Cerebellar cortex (tissue), 1 donor: ENCODE results near the gene SPATC1L.

ENCODE experiments used
- DNase-seq: peaks from one replicate; pipeline ENCODE4 v3.0.0-alpha.2; 2015; ENCODE audit warnings: low spot score

SPATC1L gene

DNA sequence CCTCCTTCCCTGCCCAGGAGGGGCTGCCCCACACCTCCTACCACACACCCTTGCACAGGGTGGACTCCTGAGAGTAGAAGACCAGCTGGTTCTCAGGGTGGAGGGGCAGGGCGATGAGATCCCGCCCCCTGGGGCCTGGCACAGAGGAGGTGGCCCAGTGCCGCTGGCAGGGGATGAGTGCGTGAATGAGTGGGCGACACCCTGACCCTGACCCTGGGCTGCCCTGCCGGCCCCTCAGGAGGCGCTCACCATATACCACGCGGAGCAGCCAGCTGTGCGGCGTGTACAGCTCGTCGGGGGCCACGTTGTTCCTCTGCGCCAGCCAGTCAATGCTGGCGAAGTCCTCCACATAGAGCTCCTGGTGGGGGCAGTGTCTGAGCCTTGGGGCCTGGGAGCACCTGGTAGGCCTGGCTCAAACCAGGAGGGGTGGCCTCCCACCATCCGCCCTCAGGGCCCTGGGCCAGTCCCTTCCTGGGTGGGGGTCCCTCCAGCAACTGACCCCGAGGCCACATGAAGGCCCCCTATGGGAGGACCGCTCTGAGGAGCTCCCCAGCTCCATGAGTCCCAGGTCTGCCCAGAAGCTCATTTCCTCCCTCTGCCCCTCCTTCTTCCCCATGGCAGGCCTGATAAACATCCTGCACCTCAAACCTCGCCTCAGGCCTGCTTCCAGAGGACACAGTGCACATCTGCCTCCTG lies 31.3 kb upstream of the SPATC1L start:
- DNase-seq: no peak

DNA sequence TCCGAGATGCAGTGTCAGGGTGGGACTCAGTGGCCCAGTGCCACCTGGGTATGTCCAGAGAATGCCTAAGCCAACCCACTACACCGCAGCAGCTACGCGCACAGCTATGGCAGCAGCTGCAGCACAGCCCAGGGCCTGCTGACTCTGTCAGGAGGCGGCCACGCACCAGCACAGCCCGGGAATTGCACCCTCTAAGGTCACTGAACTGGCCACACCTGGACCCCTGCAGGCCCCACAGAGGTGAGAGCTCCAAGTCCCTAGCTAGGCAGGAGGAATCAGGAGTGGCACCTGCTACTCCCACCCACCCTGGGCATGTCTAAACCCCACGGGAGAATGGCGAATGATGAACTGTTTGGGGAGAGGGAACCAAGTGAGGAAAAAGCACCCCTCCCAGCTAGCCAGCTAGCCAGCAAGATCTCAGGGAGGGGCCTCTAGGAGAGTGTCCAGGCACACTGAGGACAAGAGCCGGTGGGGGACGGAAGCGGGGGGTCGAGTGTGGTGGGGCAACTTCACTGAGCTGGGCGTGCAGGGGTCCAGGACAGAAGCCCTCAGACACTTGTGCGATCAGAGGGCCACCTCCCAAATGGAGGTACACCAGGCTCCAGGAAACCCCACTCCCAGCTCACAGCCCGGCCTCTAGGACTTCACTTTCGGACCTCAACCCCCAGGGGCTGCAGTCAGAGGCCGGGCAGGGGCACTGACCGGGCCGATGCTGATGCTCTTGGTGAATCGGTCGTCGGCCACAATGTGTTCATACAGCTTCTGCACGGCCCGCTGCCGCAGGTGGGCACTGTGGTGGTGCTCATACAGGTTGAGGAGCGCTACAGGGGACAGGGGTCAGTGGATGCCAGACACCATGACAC lies 30.4 kb upstream of the SPATC1L start:
- DNase-seq: no peak

DNA sequence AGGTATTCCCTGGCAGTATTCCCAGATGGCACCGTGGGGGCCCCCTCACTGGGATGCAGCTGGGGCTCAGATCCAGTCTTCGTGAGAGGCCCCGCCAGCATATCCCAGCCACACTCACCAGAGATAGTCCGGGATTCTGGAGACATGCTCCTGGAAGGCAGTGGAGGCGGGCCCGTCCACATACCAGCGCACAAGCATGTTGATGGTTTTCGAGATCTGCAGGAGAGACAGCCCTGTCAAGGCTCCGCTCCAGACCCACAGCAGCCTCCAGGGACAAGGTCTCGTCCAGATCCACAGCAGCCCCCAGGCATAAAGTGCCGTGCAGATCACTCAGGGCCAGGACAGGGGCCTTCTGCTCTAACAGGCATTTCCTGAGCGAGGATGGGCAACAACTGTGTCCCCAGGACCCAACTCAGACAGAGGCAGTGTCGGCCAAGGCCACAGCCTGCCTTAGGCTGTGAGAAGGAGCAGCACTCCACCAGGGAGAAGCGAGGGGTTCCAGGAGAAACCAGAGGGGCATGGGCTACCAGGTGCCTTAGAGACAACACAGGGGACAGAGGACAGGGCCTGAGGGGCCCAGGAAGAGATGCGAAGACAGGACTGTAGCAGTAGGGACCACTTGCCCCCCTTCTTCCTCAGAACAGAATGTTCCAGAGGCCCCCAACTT lies 29.5 kb upstream of the SPATC1L start:
- DNase-seq: peak; percentile 14

DNA sequence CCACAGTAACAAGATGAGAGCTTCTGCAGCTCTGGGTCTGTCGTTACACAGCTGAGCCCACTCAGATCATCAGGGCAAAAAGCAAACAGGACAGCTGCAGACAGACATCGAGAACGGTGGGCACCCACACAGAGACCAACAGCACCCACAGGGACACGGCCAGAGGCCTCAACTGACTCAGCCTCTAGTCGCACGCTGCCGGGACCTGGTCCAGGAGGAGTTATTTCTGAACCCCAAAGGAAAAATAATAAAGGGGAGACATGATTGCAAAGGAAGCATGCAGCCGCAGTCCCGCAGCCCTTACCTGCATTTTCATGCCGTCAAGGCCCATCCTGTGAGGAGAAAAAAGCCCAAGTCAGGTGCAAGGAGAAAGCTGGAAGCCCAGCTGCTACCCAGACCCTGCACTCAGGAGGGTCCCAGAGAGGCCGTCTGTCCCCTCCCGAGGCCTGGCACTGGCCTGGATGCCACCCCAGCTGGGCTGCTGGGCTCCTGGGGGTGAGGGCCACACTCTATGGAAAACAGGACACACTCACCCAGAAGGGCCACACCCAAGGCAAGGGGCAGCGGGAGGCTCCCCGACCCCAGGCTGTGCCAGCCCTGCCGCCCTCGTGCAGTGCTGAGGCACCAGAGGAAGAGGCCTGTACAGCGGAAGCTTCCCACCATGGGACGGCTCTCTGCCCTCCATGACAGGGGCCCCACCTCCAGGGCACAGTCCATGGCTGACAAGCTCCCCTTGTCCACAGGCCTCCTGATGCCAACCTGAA lies 28.6 kb upstream of the SPATC1L start:
- DNase-seq: no peak

DNA sequence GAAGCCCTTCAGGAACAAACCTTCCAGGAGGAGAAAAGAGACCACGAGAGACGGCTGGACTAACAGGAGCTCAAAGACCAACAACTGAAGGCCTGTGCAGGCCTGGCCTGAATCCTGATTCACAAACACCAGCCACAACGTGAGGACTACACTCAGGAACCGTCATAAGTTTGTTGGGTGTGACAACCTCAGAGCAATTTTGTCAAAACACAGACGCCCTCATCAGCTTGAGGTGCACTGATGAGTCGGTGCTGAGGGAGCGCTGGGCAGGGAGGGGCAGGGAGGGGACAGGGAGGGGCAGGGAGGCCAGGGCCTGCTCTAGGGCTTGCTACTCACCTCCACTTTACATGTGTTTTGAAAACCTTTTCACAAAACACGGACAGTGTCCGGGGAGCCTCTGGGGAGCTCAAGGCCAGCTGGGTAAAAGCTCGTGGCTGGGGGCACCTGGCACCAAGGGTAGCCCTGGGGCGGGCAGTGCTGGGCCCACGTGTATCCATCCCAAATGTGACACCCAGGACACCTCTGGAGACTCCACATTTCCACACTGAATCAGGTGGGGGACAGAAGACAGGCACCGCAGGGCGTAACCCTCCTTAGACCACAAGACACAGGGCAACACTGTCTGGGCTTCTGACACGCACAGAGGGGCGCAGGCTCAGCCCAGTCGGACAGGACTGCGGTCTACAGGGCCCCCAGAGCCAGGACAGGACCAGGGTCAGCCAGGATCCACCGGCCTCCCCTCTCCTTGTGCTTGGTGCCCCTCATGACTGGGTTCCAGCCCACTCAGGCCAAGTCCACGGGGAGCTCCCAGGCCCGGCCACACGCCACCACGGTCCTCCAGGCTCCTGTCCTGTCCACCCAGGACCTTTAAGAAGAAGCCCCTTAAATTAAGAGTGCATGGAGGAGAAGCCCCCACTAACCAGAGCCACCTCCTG lies 27.8 kb upstream of the SPATC1L start:
- DNase-seq: no peak

DNA sequence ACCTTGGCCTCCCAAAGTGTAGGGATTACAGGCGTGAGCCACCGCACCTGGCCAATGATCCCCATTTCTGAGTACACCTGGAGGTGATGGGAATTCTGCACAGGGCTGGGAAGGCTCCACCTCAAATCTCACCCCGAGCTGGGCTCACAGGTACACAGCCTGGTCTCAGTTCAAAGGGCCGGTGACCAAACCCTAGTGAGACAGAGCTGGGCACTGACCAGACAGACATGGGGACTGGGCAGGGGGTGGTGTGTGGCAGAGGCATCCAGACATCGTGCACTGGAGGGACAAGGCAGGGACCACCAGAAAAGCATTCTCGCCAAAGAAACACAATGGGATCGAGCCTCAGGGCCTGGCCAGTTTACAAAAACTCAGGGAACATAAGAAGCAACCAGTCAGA lies 27.1 kb upstream of the SPATC1L start:
- DNase-seq: no peak

DNA sequence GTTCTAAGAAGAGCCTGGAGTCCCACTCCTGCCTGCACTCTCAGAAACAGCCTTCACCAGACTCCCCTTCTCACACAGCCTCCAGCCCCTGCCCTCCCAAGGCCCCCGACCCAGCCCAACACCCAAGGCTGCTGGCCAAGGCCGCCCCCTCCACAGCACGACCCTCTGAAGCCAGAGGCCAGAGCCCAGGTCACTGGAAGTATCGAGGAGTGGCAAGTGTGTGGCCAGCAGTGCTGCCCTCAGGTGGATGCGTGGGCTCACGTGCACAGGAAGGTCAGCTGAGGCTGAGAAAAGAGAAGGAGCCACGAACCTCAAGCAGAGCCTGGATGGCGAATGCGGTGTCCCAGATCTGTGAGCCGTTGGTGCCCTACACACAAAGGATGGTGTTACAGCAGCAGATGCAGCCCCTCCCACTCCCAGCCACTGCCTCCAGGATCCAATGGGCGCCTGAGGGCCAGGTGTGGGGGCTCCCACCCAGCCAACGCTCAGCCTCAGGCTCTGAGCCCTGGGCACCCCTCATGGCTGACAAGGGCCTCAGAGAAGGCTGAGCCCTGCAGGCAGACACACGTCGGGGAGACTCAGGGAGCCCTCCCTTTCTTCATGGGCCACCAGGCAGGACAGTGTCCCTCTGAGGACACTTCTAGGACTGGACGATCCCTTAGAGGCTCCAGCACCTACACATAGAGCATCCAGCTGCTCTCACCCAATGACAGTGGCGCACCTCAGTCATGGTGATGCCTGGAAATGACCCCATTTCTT lies 26.3 kb upstream of the SPATC1L start:
- DNase-seq: no peak

DNA sequence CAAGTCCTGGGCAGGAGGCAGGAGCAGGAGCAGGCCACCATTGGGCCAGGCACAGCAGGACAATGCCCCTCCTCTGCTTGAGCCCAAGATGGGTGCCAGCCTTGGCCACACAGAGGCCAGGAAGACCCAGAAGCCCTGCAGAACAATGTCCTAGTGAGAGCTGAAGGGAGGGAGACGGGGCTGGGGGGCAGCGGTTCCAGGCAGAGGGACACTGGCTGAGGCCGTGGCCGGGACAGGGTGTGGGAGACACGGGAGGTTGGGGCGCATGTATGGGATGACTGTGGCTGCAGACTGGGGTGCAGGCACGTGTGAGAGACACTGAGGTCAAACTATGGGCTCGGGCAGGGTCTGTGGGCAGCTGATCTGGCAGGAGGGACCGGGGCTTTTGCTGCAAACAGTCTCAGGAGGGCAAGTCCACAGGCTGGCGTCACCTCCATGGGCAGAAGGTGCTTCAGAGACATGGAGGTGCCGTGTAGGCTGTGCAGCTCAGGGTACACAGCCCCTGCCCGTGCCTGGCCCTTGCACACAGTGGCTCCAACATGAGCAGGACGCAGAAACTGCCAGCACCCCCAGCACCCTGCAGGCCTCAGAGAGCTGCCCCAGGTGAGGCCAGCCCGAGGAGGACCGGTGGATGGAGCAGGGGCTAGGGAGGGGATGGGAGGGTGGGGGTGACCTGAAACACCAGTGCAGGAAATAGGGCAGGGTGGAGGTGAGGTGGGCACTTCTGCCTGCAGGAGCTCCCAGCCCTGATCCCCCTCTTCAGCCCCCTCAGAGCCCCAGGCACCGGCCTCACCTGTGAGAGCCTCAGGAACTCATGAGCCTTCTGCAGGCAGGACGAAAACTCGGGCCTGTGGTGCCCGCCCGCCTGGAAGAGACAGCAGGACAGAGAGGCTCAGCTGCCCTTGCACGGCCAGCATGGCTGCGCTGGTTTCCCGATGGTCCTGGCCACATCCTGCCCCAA lies 24.8 kb upstream of the SPATC1L start:
- no peak for DNase-seq

DNA sequence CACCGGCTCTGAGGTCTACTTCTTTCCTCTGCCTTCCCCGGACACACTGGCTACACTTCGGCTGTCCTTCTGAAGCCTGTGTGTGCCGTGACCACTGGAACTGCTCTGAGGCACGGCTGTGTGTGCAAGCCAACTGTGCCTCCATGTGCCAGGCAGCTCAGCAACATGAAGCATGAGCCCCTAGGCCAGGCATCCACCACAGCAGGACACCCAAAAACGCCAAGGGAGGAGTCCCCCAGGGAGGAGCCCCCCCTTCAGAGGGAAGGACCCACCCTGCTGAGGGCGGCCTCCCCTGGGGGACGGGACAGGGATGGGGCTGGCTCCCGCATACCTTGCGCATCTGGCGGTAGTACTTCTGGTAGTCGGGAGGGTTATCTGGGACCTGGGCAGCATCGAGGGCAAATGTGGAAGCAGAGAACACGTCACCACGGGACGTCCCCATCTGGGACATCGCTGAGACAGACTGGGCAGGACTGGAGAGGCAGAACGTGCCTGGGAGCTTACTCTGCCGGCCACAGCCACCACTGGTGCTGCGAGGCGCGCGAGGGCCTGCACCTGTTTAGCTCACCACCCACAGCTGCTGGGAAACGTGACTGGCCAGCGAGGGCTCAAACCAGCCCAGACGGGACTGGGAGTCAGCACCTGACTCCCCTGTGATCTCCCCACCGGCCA lies 23.8 kb upstream of the SPATC1L start:
- no peak for DNase-seq

DNA sequence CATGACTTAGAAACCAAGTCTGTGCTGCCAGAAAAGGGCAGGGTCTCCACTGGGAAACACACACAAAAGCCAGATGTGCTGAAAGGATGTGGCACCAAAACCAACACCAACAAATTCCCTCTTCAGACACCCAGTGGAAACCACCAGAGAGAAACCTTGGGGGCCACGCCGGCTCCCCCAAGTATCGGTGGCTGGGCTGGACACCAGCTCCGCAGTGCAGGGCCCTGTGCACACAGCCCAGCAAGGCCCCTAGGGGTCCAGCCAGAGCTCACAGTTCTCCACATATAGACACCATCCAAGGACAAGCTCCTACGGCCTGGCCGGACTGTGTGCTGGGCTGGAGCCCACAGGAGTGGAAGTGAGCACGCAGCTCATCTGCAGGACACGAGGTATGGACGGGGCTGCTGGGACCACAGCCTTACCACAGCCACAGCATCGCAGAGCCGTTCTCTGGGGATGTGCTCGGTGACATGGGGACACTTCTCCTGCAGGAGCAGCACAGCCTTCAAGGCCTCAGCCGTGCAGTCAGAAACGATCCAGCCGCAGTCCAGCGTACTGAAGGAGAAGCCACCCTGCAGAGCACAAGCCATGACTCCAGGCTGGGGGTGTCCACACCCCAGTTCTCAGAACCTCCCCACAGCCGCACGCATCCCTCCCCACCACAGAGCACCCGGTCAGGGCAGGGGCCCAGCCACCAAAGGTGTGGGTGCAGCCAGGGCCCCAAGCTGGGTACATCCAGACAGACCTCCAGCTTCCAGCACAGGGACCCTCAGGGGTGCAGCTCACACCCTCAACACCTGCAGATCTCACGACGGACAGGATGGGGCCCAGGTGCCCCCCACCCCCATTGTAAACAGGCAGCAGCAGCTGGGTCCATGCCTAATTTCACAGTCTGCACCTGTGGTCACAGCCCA lies 23.0 kb upstream of the SPATC1L start:
- DNase-seq: no peak

DNA sequence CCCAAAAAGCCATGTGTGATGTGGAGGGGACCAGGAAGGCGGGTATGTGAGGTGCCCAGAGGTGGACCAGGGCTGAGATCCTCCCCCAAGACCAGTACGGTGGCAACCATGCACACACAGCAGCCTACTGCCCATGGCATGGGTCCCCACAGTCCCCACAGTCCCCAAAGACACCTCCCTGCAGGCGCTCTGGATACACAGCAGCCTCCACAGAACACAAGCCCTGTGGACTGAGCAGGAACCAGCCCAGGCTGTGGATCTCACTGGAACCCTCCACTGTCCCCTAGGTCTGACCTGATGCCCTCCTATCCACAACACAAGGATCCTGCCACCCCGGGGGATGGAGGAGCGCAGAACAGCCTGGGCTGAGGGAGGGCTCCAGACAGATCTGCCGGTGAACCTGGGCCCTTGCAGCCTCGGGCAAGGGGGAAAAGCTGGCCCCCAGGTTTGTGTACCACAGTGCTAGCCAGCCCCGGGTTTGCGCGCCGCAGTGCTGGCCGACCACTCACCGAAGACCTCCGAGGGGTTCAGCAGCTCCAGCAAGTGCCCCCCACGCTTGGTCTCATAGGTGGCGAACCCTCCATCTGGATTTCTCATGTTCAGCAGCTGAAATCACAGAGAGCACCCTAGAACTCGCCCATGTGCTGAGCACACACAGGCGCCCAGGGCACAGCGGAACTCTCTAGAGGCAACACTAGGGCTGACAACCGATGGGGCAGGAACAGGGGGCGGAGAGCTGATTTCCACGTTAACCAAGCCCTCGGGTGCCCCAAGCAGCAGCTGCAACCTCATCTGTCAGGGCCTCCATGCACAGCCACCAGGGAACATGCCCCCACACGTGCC lies 22.1 kb upstream of the SPATC1L start:
- no peak for DNase-seq

DNA sequence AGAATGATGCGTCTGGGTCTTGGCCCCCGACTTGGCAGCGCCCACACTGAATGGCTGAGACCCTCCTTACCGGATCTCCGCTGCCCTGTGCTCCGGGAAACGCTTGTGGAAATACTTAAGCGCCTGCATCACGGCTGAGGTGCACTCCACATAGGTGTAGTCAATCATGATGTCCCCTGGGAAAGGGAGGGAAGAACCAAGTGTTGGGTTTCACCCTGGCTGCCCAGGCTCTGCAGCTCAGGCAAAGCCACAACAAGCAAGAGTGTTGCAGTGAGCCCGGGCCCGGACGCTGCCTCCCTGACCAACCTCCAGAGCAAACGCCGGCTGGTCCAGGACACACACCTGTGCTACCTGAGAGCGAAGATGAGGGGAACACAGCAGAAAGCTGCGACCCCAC lies 21.5 kb upstream of the SPATC1L start:
- no peak for DNase-seq

DNA sequence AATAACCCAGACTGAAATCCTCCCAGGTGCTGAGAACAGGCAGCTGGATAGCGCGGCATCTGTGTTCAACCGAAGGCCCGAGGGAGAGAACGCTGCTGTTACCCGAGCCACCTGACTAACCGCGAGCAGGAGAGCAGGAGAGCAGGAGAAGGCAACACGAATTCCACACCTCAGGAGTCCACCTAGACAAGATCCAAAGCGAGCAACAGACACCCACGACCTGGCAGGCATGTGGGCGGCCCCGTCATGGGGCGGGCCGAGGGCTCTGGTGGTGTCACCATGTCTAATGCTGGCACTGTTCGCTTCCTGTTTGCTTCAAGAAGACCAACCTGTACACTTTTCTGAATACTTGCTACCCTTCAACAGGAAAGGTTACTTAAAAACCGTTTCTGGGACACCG lies 20.9 kb upstream of the SPATC1L start:
- no peak for DNase-seq

DNA sequence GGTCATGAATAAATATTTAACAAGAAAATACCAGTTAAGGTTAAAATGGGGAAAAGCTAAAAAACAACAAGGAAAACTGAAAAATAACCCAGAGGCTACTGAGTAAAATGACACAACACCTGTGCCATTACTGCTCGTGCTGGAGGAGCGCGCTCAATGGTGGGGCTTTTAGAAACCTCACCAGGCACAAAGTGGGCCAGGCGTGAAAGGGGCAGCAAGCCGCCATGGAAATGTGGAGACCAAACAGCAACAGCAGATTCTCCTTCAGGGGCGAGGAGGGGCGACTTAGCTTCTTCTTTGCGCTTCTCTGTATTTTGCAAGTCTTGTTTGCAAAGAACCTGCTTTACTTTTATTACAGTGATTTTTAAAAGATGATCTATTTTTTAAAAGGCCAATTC lies 18.9 kb upstream of the SPATC1L start:
- DNase-seq: no peak

DNA sequence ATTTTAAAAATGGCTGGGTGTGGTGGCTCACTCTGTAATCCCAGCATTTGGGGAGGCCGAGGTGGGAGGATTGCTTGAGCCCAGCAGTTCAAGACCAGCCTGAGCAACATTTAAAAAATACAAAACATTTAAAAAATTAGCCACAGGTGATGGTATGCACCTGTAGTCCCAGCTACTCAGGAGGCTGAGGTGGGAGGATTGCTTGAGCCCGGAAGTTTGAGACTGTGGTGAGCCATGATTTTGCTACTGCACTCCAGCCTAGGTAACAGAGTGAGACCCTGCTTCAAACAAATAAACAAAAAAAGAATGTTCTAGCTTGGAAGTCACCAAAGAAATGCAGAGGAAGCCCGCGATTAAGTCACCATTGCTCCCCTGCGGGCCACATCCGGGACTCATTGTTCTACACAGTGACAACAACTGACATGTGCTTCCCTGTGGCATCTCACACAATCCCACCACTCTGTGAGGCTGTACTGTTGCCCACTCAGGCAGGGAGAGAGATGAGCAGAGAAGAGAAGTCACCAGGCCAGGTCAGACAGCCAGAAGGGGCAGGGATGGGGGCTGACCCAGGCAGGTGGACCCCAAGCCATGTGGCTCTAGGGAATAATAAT lies 18.4 kb upstream of the SPATC1L start:
- no peak for DNase-seq
